CD4-positive, CD25-positive, alpha-beta regulatory T cell (primary cell): ENCODE measurements around the gene TMPRSS7. TPM values are rescaled to one million over a fixed set of nuclear protein-coding genes. Genes with fewer than 3 reads are reported as not detected.
A peak's percentile ranks its signal among the peaks of the same experiment; 100 is the strongest.

Experiments
- ATAC-seq, 2 donors: fragments of 150-1000 bp; cut with Tn5 transposase; one replicate each; pipeline ENCODE4 v1.10.0; 2021; ENCODE audit warnings: low read depth in 2 of 2, moderate number of reproducible peaks in 2 of 2, moderate library complexity in 1 of 2
- DNase-seq, 3 donors: peaks; one replicate each; pipeline versions ENCODE4 v3.0.0 to v3.0.0-alpha.2; 2012 to 2022; ENCODE audit warnings: mixed read lengths in 1 of 3
- H3K27ac ChIP-seq: one replicate; pipeline ENCODE4 v1.7.0; 2013; ENCODE audit warnings: mild to moderate bottlenecking, low read length; ENCODE audit not compliant: insufficient read depth, poor library complexity, severe bottlenecking
- H3K27me3 ChIP-seq: one replicate; pipeline ENCODE4 v1.7.0; 2013; ENCODE audit warnings: low read length; ENCODE audit not compliant: control insufficient read depth, insufficient read depth
- H3K36me3 ChIP-seq: one replicate; pipeline ENCODE4 v1.7.0; 2013; ENCODE audit warnings: mild to moderate bottlenecking, low read length, moderate library complexity; ENCODE audit not compliant: control insufficient read depth, insufficient read depth
- H3K4me1 ChIP-seq: 2 replicates; pipeline ENCODE4 v1.7.0; 2013; ENCODE audit warnings: mild to moderate bottlenecking, low read length; ENCODE audit not compliant: insufficient read depth, control insufficient read depth, poor library complexity, severe bottlenecking
- H3K4me3 ChIP-seq: one replicate; pipeline ENCODE4 v1.7.0; 2013; ENCODE audit warnings: low read depth, mild to moderate bottlenecking, low read length, moderate library complexity
- H3K9me3 ChIP-seq, 2 experiments: 1 replicate in 1 of 2; 2 replicates in 1 of 2; pipeline ENCODE4 v1.7.0; 2013; ENCODE audit warnings: low read length in 2 of 2, mild to moderate bottlenecking in 1 of 2, moderate library complexity in 1 of 2; ENCODE audit not compliant: control insufficient read depth in 2 of 2
- H3K27ac Mint-ChIP-seq, 3 donors: one replicate each; pipeline ENCODE4 v1.8.0; 2020 to 2022; ENCODE audit warnings: mild to moderate bottlenecking in 3 of 3, mixed read lengths in 3 of 3, moderate library complexity in 2 of 3
- H3K27me3 Mint-ChIP-seq: one replicate; pipeline ENCODE4 v1.8.0; 2022; ENCODE audit warnings: mild to moderate bottlenecking, mixed read lengths
- H3K36me3 Mint-ChIP-seq: one replicate; pipeline ENCODE4 v1.8.0; 2020; ENCODE audit warnings: mixed read lengths
- H3K4me1 Mint-ChIP-seq, 4 donors: one replicate each; pipeline ENCODE4 v1.8.0; 2020 to 2022; ENCODE audit warnings: mixed read lengths in 4 of 4, mild to moderate bottlenecking in 1 of 4
- H3K4me3 Mint-ChIP-seq, 4 donors: one replicate each; pipeline ENCODE4 v1.8.0; 2020 to 2022; ENCODE audit warnings: mild to moderate bottlenecking in 4 of 4, mixed read lengths in 4 of 4, moderate library complexity in 3 of 4
- H3K9me3 Mint-ChIP-seq, 7 donors: one replicate each; pipeline ENCODE4 v1.8.0; 2020 to 2022; ENCODE audit warnings: mixed read lengths in 7 of 7, mild to moderate bottlenecking in 3 of 7, moderate library complexity in 2 of 7
- polyA plus RNA-seq, 4 donors: library from polyadenylated mRNA; unstranded; fragments of 300-500 nt; fragmentation: Illumina TruSeq; gene quantifications; one replicate each; pipeline ENCODE4 v1.2.3, GENCODE V29; 2021
- total RNA-seq: library from RNA; stranded (reverse); gene quantifications from one replicate; pipeline ENCODE4 v1.2.3, GENCODE V29; 2022

The TMPRSS7 gene
- total and polyA plus RNA-seq, 5 donors from 2014 or later: not detected

DNA sequence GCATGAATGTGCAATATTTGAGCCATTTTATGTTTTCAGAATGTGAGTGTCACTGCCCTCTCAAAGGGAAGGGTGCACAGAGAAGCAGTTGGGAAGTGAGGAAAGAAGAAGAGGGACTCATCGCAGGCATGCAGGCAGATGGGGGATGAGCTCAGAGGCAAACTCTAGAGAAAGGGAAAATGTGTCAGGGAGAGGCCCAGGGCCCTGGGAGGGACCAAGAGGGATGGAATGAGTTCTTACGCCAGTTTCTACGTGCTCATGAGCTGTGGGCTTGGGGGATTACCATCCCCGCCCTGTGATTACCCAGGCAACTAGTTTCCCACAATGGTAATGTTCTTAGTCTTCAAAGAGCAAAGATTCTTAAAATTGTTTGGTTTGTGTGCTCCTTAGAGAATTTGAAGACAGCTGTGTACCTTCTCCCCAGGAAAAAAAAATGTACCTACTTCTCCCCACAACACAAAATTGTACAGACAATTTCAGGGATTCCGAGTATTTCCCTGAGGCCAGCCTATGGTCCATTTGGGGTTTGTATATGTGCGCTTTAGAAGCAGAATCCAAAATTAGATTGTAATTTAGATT lies 80.7 kb downstream of the TMPRSS7 start:
- Mint-ChIP-seq H3K4me3 (no peak overlapping the region), H3K27me3 (peaks cover under 1% of the 10 kb centered on the region), H3K4me1 (peaks cover 0 to 15% (median 10%) of the 10 kb centered on the region in 4 donors), H3K36me3 (no peaks in the 10 kb centered on the region), H3K27ac (peak overlapping the region in 1 of 3 donors; percentile 16), H3K9me3 (peaks cover 0 to 3% (median 0%) of the 10 kb centered on the region in 7 donors)
- ATAC-seq (no peak), DNase-seq (no peak)
- H3K27ac ChIP-seq: no peak overlapping the region
- H3K27me3 ChIP-seq: no peaks in the 10 kb centered on the region
- H3K4me1 ChIP-seq: no peaks in the 10 kb centered on the region
- H3K36me3 ChIP-seq: no peaks in the 10 kb centered on the region
- H3K4me3 ChIP-seq: no peak overlapping the region
- H3K9me3 ChIP-seq: no peaks in the 10 kb centered on the region

DNA sequence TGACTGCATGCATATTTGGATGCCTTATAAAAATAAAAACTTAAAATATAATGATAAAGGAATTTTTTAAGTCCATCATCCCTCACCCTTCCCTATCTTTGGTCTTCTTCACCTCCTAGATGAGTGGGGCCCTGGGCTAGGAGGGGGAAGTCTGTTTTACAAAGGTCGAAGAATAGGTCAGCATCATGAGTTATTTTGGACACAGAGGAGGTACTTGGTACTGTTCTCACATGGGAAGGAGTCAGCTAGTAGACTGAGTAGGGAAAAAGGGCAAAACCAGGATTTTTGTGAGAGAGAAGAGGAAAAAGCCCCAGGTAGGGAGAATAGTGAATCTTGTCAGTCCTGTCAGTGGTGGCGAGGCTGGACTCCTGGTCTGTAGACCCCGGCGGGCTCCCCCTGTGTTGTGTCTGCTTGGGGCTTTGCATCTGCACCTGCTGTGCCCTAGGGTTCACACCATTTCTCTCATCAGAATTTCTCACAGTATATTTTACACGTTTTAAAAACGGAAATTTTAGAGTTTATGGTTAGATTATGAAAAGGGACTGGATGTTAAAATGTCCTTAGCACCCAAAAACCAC lies 81.4 kb downstream of the TMPRSS7 start:
- no peak overlapping the region for H3K4me3 Mint-ChIP-seq
- no peak for DNase-seq
- H3K4me1 ChIP-seq: peaks cover 3% of the 10 kb centered on the region
- H3K9me3 Mint-ChIP-seq: peaks cover 0 to 3% (median 0%) of the 10 kb centered on the region in 7 donors
- H3K27ac Mint-ChIP-seq: peak overlapping the region in 1 of 3 donors; percentile 38
- no peak overlapping the region for H3K27ac ChIP-seq
- no peak for ATAC-seq
- no peaks in the 10 kb centered on the region for H3K9me3 ChIP-seq
- H3K36me3 Mint-ChIP-seq: no peaks in the 10 kb centered on the region
- H3K27me3 ChIP-seq: no peaks in the 10 kb centered on the region
- peaks cover 4% of the 10 kb centered on the region for H3K27me3 Mint-ChIP-seq
- H3K4me3 ChIP-seq: no peak overlapping the region
- no peaks in the 10 kb centered on the region for H3K36me3 ChIP-seq
- peaks cover 0 to 19% (median 12%) of the 10 kb centered on the region in 4 donors for H3K4me1 Mint-ChIP-seq

DNA sequence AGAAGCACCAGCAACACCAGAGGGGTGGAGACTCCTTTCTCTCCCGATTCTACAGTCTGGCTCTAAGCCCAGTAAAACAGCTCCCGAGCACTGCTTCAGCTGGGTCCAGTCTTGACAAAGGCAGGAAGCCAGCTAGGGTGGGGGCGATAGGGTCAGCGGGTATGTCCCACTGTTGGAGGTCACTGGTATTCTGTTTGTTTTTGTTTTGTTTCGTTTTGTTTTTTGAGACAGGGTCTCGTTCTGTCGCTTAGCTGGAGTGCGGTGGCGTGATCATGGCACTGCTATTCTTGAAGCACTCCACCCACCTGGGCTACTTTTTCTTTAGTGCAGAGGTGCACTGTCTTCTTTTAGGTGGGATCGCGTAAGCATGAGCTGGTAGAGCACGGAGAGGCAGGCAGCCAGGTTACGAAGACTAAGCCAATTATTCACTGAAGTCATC lies 82.2 kb downstream of the TMPRSS7 start:
- H3K27ac Mint-ChIP-seq: no peak overlapping the region
- DNase-seq: no peak
- peaks cover 0 to 16% (median 11%) of the 10 kb centered on the region in 4 donors for H3K4me1 Mint-ChIP-seq
- Histone ChIP-seq H3K27me3 (no peaks in the 10 kb centered on the region), H3K9me3 (no peaks in the 10 kb centered on the region), H3K4me3 (no peak overlapping the region), H3K36me3 (peaks cover 2% of the 10 kb centered on the region), H3K4me1 (peaks cover 3% of the 10 kb centered on the region), H3K27ac (no peak overlapping the region)
- no peak overlapping the region for H3K4me3 Mint-ChIP-seq
- H3K27me3 Mint-ChIP-seq: peaks cover 4% of the 10 kb centered on the region
- peaks cover 0 to 3% (median 0%) of the 10 kb centered on the region in 7 donors for H3K9me3 Mint-ChIP-seq
- no peak for ATAC-seq
- no peaks in the 10 kb centered on the region for H3K36me3 Mint-ChIP-seq

DNA sequence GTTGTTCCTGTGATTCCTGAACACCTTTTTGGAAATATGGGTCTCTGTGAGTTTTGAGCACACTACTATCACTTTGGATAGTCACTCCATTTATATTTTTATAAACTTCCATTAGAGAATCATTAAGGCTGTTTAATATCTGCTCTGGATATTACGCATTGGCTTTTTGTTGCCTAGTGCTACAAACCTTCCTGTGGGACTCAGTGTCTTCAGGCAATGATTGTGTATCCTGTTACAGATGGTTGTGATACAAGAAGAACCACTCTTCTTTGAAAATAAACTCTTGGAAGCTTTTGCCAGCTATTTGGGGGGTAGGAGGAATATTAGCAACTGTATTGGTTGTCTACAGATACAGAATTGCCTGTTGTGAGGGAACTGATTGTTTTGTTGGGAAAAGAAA lies 82.9 kb downstream of the TMPRSS7 start:
- Mint-ChIP-seq H3K36me3 (no peaks in the 10 kb centered on the region), H3K4me3 (no peak overlapping the region), H3K9me3 (peaks cover 0 to 3% (median 0%) of the 10 kb centered on the region in 7 donors), H3K27ac (no peak overlapping the region), H3K27me3 (peaks cover 4% of the 10 kb centered on the region), H3K4me1 (peaks cover 0 to 13% (median 9%) of the 10 kb centered on the region in 4 donors)
- ATAC-seq (no peak), DNase-seq (no peak)
- H3K27me3 ChIP-seq: no peaks in the 10 kb centered on the region
- H3K4me1 ChIP-seq: peaks cover 3% of the 10 kb centered on the region
- H3K27ac ChIP-seq: no peak overlapping the region
- H3K36me3 ChIP-seq: peaks cover 2% of the 10 kb centered on the region
- H3K4me3 ChIP-seq: no peak overlapping the region
- no peaks in the 10 kb centered on the region for H3K9me3 ChIP-seq

DNA sequence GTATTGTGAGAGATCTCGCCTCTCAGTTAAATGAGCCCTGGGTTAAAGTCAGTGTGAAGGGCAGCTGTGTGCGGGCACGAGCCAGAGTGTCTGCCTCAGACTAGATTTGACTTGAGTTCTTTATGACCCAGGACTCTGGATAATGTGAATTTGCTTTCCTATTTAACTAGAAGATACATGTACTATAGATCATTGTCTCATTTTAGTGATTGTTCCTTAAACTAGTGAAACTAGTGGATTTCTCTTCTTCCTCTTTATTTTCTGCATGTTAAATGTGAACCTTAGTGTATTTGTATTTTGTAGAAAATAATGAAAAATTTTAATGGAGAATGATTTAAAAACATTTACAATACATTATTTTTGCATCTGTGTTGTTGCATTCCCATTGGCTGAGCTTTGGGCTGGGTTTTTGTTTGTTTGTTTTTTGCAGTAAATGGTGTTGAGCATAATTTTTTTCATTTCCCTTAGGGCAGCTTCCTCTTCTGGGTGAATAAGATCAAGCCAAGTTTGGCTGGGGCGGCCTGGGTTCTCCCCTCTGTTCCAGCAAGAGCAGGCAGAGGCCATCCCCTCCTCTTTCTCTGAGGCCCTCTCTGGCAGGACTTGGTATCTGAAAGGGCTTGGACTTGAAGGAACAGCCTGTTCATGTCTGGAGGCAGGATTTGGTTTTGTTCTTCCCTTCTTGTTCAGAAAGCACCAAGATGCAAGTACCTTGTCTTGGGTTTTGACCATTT lies 83.5 kb downstream of the TMPRSS7 start:
- H3K4me3 Mint-ChIP-seq: no peak overlapping the region
- no peak for DNase-seq
- H3K9me3 ChIP-seq: no peaks in the 10 kb centered on the region
- peaks cover 4% of the 10 kb centered on the region for H3K27me3 Mint-ChIP-seq
- H3K4me3 ChIP-seq: no peak overlapping the region
- H3K4me1 Mint-ChIP-seq: peaks cover 0 to 13% (median 9%) of the 10 kb centered on the region in 4 donors
- peaks cover 4% of the 10 kb centered on the region for H3K36me3 ChIP-seq
- H3K27ac ChIP-seq: no peak overlapping the region
- ATAC-seq: no peak
- no peaks in the 10 kb centered on the region for H3K27me3 ChIP-seq
- peaks cover 0 to 3% (median 0%) of the 10 kb centered on the region in 7 donors for H3K9me3 Mint-ChIP-seq
- H3K4me1 ChIP-seq: peaks cover 3% of the 10 kb centered on the region
- peak overlapping the region in 1 of 3 donors; percentile 21 for H3K27ac Mint-ChIP-seq
- peaks cover 6% of the 10 kb centered on the region for H3K36me3 Mint-ChIP-seq

DNA sequence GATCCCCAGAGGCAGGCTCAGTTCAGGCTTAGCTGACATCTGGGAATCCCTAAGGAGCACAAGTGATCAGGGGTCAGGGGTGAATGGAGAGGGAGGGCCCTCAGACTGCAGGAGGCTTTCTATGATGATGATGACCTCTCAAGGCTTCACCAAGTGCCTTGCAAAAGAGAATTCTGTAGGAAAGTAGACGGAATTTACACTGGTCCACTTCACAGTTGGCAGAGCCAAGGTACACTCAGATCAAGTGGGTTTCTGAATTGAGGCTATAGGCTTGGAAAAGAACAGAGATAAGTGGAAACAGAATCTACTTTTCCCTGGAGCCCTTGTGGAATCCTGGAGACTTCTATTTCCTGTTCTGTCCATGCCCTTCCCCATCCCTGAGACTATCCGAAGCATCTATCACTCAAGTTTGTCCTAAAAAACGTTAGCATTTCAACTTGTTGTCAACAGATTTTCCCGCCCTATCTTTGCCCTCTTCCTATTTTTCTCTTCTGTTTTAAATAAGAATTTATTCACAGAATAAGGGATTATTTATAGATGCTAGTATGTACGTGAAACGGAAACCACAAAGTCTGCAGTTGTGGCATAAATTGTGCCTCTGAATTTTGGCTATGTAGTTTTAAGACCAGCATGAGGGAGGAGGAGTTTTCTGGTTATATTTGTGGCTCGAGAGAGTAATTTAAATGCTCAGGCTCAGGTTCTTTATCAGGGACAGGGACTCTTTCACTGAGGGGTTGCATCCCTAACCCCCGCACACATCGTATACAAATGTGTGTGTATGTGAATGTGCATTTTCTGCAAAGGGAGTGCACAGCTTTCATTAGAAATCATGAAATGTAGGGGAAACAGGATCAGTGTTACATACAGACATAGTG lies 85.7 kb downstream of the TMPRSS7 start:
- peak overlapping the region in 2 of 4 donors; percentile 3 to 50 for H3K4me3 Mint-ChIP-seq
- DNase-seq (peak in 1 of 3 donors; percentile 41), ATAC-seq (no peak)
- peaks cover 0 to 1% (median 0%) of the 10 kb centered on the region in 7 donors for H3K9me3 Mint-ChIP-seq
- H3K27me3 Mint-ChIP-seq: peaks cover 4% of the 10 kb centered on the region
- peaks cover 10% of the 10 kb centered on the region for H3K36me3 Mint-ChIP-seq
- Histone ChIP-seq H3K9me3 (no peaks in the 10 kb centered on the region), H3K4me1 (peaks cover 3% of the 10 kb centered on the region), H3K27me3 (no peaks in the 10 kb centered on the region), H3K4me3 (no peak overlapping the region), H3K36me3 (peaks cover 12% of the 10 kb centered on the region), H3K27ac (no peak overlapping the region)
- H3K4me1 Mint-ChIP-seq: peaks cover 0 to 13% (median 9%) of the 10 kb centered on the region in 4 donors
- peak overlapping the region in 2 of 3 donors; percentile 43 to 50 for H3K27ac Mint-ChIP-seq
